Measurements from ENCODE around the gene SPATA31E1.
"Not testable (repeated sequence)": the region's sequence is repeated elsewhere in the genome, so short reads cannot be mapped to it uniquely, and the experiment has no call there.

SPATA31E1 gene

DNA sequence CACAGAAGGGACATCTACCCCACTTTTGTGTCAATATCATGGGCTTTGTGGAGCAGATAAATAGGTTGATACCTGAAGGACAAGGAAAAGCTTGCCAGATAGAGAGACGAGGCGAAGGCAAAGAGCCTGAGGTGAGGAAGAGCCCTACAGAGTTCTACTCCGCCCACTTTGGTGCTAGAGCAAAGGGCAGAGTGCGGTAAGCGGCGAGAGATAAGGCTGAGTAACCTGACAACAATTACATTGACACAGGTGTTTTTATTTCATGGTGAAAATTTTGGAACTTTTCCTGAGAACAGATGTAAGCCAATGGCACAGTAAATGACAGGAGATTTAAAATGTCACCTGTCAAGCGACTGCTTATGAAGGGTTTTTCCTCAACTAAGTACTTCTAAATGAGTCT lies 51.8 kb downstream of the SPATA31E1 start:
- not testable (repeated sequence) for DNase-seq (ENCODE audit: low read depth in 2 of 2)

DNA sequence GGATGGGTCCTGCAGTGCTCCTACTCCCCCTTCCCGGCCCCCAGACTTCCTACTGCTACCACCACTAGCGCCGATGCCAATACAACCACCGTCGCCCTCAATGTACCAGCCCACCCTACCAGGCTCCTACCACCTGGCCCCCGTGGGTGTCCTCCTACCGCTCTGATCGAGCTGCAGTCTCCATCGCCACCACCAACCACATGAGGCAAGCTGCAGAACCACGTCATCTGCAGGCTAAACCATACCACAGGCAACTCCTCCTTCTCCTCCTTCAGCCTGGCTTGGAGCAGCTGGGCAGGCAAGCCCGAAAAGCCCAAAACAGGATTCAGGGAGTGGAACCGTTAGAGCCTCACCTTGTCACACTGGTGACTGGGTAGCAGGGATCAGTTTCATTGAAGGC lies 54.7 kb downstream of the SPATA31E1 start:
- not testable (repeated sequence) for DNase-seq (ENCODE audit: low read depth in 2 of 2)

DNA sequence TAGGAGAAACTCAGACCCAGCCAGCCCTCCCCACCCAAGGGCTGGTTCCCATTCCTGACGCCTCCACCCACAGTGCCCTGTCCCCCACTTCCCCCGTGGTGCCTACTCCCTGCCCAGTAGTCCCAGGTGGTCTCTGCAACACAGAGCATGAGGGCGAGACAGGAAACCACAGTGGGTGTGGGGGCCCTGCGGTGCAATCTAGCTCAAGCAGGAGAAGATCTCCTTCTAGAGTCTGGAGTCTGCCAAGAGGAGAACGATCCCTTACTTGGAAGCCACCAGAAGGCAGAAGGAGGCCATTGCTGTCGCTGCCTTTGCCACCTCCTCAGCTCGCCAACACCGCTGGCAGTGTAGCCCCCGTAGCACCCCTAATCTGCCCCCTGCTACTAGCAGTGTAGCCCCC lies 55.2 kb downstream of the SPATA31E1 start:
- not testable (repeated sequence) for DNase-seq (ENCODE audit: low read depth in 2 of 2)

DNA sequence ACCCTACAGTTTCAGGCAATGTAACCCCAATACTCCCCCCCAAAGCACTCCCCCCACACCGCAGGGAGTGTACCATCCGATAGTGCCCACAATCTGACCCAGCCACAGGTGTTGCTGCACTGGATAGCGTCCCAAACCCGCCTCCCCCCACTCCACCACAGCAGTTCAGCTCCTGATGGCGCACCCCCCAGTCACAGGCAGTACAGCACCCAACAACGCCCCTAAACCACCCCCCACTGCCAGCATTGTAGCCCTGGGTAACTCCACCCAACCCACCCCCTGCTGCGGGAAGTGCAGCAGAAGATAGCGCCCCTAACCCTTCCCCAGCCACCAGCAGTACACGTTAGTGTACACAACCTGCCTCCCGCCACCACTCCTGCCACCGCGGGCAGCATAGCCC lies 55.7 kb downstream of the SPATA31E1 start:
- DNase-seq (ENCODE audit: low read depth in 2 of 2), result not testable (repeated sequence)

All from stimulated activated CD8-positive, alpha-beta memory T cell treated with anti-CD3 and anti-CD28 coated beads, Interleukin-7, amount 100 ng/mL, for 1 hour (primary cell).